GM10847 (cell line): ENCODE results near the gene TCP11L1.

Experiments used
- POLR2A ChIP-seq: IDR thresholded peaks from 2 replicates; pipeline ENCODE4 v1.6.1; 2011; ENCODE audit not compliant: insufficient read length; ENCODE audit errors: extremely low read depth

Gene TCP11L1

GRCh38 chr11:33103836-33104235, 64.5 kb downstream of the TCP11L1 start:
- TF ChIP-seq POLR2A: no peak

GRCh38 chr11:33109294-33109895, 70.0 kb downstream of the TCP11L1 start:
- no peak for TF ChIP-seq POLR2A

GRCh38 chr11:33110083-33110482, 70.7 kb downstream of the TCP11L1 start:
- TF ChIP-seq POLR2A: no peak

- TF ChIP-seq POLR2A: no peak
Measured at GRCh38 chr11:33116535-33116934, 77.2 kb downstream of the TCP11L1 start.
